Endothelial cell of umbilical vein (primary cell): ENCODE data around the gene ABCC1.

ENCODE experiments used
- CTCF ChIP-seq, 2 donors: IDR thresholded peaks; 1 replicate in 1 of 2; 2 replicates in 1 of 2; pipeline ENCODE4 v1.5.1; 2011; ENCODE audit warnings: low read length in 2 of 2, mild to moderate bottlenecking in 2 of 2, moderate library complexity in 2 of 2, control low read depth in 1 of 2, inconsistent platforms in 1 of 2, low read depth in 1 of 2; ENCODE audit not compliant: insufficient read depth in 1 of 2; ENCODE audit errors: extremely low read depth in 1 of 2
- EZH2 ChIP-seq: IDR thresholded peaks from 2 replicates; pipeline ENCODE4 v1.6.1; 2012; ENCODE audit warnings: borderline replicate concordance, low read depth, mild to moderate bottlenecking, moderate library complexity, low read length, inconsistent platforms; ENCODE audit not compliant: severe bottlenecking
- POLR2A ChIP-seq: IDR thresholded peaks from 2 replicates; pipeline ENCODE4 v1.6.1; 2012; ENCODE audit warnings: low read depth, mild to moderate bottlenecking, control low read depth, low read length
- POLR2AphosphoS5 ChIP-seq: IDR thresholded peaks from 2 replicates; pipeline ENCODE4 v1.6.1; 2012; ENCODE audit warnings: low read depth, mild to moderate bottlenecking, control low read depth, low read length, moderate library complexity; ENCODE audit not compliant: insufficient read depth

GRCh38 chr16:15952265-15952711 is 2.9 kb downstream of the ABCC1 start:
- no peak for TF ChIP-seq CTCF (IDR thresholded peaks at IDR 0.05; ENCODE audit: extremely low read depth in 1 of 2, insufficient read depth in 1 of 2, low read depth in 1 of 2, low read length in 2 of 2)
- no peak for TF ChIP-seq EZH2
- TF ChIP-seq POLR2AphosphoS5: no peak
- no peak for TF ChIP-seq POLR2A
